ENCODE data around the gene ZNF605. TPM values are rescaled to one million over a fixed set of nuclear protein-coding genes. Genes with fewer than 3 reads are reported as not detected.
A peak's percentile ranks its signal among the peaks of the same experiment; 100 is the strongest.

ZNF605 gene
- total and polyA plus RNA-seq, 9 of the 15 experiments (the other 6 are each of a cell fraction or from before 2014, with no cell fraction given) = 0.45 to 1.1 (median 0.68) TPM

DNA sequence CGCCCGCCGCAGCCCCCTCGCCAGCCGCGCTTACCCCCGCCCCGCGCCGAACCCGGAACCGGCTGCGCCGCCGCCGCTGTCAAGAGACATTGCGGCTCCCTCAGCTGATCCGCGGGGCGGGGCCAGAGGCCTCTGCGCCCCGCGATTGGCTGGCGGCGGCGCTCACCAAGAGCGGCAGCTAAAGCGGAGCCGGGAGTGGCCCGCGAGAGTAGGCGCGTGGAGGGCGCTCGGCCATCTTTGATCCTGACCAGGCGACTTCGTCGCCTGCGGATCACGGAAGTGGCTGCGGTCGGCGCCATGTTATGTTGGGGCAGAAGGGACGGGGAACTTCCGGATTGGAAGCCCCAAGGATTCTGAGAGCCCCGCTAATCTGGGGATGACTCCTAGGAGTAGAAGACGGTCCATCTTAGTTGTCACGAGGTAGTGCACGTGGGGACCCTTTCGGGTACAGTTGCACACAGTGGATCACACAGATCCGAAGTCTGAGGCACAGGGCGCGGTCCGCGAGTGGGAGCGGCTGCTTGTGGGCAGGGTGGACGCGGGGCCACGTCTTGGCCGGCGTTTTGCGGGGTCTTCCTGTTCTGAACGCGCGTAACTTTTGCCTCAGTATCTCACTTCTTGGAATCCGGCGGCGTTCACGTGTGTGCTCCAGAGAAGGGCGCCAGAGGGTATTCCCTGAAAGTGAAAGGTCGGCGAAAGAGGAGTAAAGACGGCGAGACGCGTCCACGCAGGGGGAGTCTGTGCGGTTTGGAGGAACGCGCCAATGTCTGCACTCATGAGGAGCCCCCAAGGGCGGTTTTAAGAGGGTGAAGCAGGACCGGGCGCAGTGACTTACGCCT lies 68.4 kb downstream of the ZNF605 start, which contains the start of gene CHFR (continued):
- no peak for TF ChIP-seq LARP7 (IDR thresholded peaks at IDR 0.05)
- no peak for TF ChIP-seq EP300 (IDR thresholded peaks at IDR 0.05; ENCODE audit: low read length)
- no peak for TF ChIP-seq ZNF263 (CRISPR knock-in tag; IDR thresholded peaks at IDR 0.05; ENCODE audit: borderline replicate concordance)
- TF ChIP-seq GABPA (tag; conservative IDR thresholded peaks at IDR 0.05; ENCODE audit: low read depth) = peak; percentile 90
- TF ChIP-seq RHOXF2B (CRISPR knock-in tag; conservative IDR thresholded peaks at IDR 0.05) = no peak
- TF ChIP-seq, protein P1, sequence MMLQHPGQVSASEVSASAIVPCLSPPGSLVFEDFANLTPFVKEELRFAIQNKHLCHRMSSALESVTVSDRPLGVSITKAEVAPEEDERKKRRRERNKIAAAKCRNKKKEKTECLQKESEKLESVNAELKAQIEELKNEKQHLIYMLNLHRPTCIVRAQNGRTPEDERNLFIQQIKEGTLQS (IDR thresholded peaks at IDR 0.05) = peak; percentile 34; the same call in 1 of the 2 replicates
- TF ChIP-seq, protein P1 (CRISPR knock-in tag; conservative IDR thresholded peaks at IDR 0.05) = no peak
- TF ChIP-seq TRIM28 (IDR thresholded peaks at IDR 0.05) = peak; percentile 68; the same call in 1 of the 2 replicates
- TF ChIP-seq RBM15 (IDR thresholded peaks at IDR 0.05; ENCODE audit: insufficient read depth, low read length) = no peak
- TF ChIP-seq, protein P2, sequence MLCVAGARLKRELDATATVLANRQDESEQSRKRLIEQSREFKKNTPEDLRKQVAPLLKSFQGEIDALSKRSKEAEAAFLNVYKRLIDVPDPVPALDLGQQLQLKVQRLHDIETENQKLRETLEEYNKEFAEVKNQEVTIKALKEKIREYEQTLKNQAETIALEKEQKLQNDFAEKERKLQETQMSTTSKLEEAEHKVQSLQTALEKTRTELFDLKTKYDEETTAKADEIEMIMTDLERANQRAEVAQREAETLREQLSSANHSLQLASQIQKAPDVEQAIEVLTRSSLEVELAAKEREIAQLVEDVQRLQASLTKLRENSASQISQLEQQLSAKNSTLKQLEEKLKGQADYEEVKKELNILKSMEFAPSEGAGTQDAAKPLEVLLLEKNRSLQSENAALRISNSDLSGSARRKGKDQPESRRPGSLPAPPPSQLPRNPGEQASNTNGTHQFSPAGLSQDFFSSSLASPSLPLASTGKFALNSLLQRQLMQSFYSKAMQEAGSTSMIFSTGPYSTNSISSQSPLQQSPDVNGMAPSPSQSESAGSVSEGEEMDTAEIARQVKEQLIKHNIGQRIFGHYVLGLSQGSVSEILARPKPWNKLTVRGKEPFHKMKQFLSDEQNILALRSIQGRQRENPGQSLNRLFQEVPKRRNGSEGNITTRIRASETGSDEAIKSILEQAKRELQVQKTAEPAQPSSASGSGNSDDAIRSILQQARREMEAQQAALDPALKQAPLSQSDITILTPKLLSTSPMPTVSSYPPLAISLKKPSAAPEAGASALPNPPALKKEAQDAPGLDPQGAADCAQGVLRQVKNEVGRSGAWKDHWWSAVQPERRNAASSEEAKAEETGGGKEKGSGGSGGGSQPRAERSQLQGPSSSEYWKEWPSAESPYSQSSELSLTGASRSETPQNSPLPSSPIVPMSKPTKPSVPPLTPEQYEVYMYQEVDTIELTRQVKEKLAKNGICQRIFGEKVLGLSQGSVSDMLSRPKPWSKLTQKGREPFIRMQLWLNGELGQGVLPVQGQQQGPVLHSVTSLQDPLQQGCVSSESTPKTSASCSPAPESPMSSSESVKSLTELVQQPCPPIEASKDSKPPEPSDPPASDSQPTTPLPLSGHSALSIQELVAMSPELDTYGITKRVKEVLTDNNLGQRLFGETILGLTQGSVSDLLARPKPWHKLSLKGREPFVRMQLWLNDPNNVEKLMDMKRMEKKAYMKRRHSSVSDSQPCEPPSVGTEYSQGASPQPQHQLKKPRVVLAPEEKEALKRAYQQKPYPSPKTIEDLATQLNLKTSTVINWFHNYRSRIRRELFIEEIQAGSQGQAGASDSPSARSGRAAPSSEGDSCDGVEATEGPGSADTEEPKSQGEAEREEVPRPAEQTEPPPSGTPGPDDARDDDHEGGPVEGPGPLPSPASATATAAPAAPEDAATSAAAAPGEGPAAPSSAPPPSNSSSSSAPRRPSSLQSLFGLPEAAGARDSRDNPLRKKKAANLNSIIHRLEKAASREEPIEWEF (CRISPR knock-in tag; IDR thresholded peaks at IDR 0.05) = no peak
- no peak for TF ChIP-seq KAT8 (IDR thresholded peaks at IDR 0.05; ENCODE audit: low read depth)
